Body of pancreas (tissue), 4 donors: ENCODE data around the gene H3-3A. TPM values are rescaled to one million over a fixed set of nuclear protein-coding genes. Genes with fewer than 3 reads are reported as not detected.

Source experiments
- ATAC-seq: fragments of 150-250 bp; one replicate; pipeline ENCODE4 v1.9.1; 2016
- DNase-seq, 4 donors: peaks; one replicate each; pipeline ENCODE4 v3.0.0-alpha.2; 2019
- H3K27ac ChIP-seq, 4 donors: fragments of 200-600 bp; sonication (generic); 1 replicate in 3 of 4; 2 replicates in 1 of 4; pipeline versions ENCODE4 v1.5.1 to v1.6.1; 2016 to 2019; ENCODE audit warnings: mild to moderate bottlenecking in 1 of 4, mixed read lengths in 1 of 4, moderate library complexity in 1 of 4
- H3K27me3 ChIP-seq, 2 donors: fragments of 200-600 bp; sonication (generic); one replicate each; pipeline ENCODE4 v1.6.0; 2016; ENCODE audit warnings: mild to moderate bottlenecking in 1 of 2
- H3K36me3 ChIP-seq, 2 donors: fragments of 200-600 bp; sonication (generic); replicated peaks in 1 of 2; 2 replicates each; pipeline ENCODE4 v1.5.1; 2016; ENCODE audit warnings: low read depth in 2 of 2; ENCODE audit not compliant: insufficient read depth in 1 of 2
- H3K4me1 ChIP-seq: fragments of 200-600 bp; sonication (generic); one replicate; pipeline ENCODE4 v1.6.0; 2016
- H3K4me3 ChIP-seq, 2 donors: fragments of 200-600 bp; sonication (generic); 1 replicate in 1 of 2; 2 replicates in 1 of 2; pipeline ENCODE4 v1.5.1; 2016 to 2019
- H3K9me3 ChIP-seq, 3 donors: fragments of 200-600 bp; sonication (generic); 1 replicate in 2 of 3; 2 replicates in 1 of 3; pipeline ENCODE4 v1.5.1; 2016
- CTCF ChIP-seq, 7 experiments: fragments of 450-650 bp in 4 of 7; fragments of 200-600 bp in 3 of 7; sonication (generic) in 3 of 7; IDR thresholded peaks; one replicate each; pipeline ENCODE4 v1.5.1; 2016 to 2019; ENCODE audit warnings: antibody characterized with exemption in 7 of 7
- POLR2A ChIP-seq, 3 donors: fragments of 450-650 bp; IDR thresholded peaks; one replicate each; pipeline ENCODE4 v1.6.1; 2016; ENCODE audit warnings: antibody characterized with exemption in 3 of 3, mild to moderate bottlenecking in 2 of 3
- WGBS, 2 donors: methylation state at CpG; one replicate each; pipeline ENCODE4 v1.1.5; 2017; 5-methylcytosine and 5-hydroxymethylcytosine counted together
- intact Hi-C: fragments of 100-400 bp; cut with DNase I; formaldehyde crosslinking; loops from one replicate; pipeline ENCODE4 v1.15.1; 2023
- total RNA-seq, 2 donors: library from RNA; depleted of rRNA; stranded (reverse); fragments of >200 nt; gene quantifications; one replicate each; pipeline ENCODE4 v1.1.0, GENCODE V29; 2016

The H3-3A gene
- total RNA-seq, 2 donors from 2014 or later = 163 to 211 TPM

DNA sequence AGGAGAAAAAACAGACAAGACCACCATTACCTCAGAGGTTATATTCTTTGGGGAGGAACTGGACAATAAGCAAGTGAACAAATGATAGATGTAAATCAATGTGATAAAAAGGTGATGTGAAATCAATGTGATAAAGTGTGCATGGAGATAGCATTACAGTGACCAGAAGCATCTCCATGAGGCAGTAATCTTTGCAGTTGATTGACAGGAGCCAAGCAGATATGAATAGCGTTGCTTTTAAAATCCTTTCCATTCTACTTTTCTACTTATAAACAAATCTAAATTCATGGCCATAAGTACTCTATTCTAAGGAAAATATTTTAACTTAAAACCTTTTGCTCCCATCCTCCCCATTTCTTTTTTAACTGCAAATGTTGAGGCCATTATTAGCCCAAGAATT is 2.8 kb upstream of the H3-3A start:
- no peak overlapping the region for H3K4me3 ChIP-seq
- H3K4me1 ChIP-seq = peaks cover 11% of the 10 kb centered on the region
- DNase-seq (no peak), ATAC-seq (no peak)
- WGBS, 2 donors = 84 to 93% methylated on average over 1 of the region's 1 CpG
- no peaks in the 10 kb centered on the region for H3K9me3 ChIP-seq
- intact Hi-C loops = no loop called here
- H3K27ac ChIP-seq = no peak overlapping the region
- TF ChIP-seq CTCF (IDR thresholded peaks at IDR 0.05) (no peak), POLR2A (IDR thresholded peaks at IDR 0.05) (no peak)
- H3K27me3 ChIP-seq = no peaks in the 10 kb centered on the region
- H3K36me3 ChIP-seq = no peaks in the 10 kb centered on the region

DNA sequence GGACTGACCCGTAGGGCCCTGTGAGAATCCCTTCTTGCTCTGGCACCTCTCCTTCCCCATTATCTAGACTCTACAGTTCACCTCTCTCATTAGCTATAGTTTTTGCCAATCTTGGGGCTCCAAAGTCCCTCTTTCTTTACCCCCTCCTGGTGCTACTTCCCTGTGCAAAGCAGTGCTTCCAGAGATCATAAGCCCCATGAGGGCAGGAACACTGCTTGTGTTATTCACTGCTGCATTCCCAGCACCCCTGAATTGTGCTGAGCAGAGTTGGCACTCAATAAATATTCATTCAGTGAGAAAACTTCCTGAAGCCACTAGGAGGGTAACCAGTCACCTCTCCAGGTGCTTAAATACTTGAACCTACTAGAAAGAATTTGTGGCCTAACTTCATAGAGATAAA is 2.1 kb upstream of the H3-3A start:
- WGBS, 2 donors = 92 to 100% methylated on average over 1 of the region's 1 CpG
- no peak for ATAC-seq
- intact Hi-C loops = no loop called here

GRCh38 chr1:226061068-226061840 is 1.3 kb upstream of the H3-3A start:
- Histone ChIP-seq H3K36me3 (no peaks in the 10 kb centered on the region), H3K27me3 (no peaks in the 10 kb centered on the region), H3K4me1 (peaks cover 25% of the 10 kb centered on the region), H3K27ac (peak overlapping the region; percentile 91 to 100 (median 98)), H3K4me3 (peak overlapping the region; percentile 44 to 53), H3K9me3 (no peaks in the 10 kb centered on the region)
- DNase-seq (no peak), ATAC-seq (no peak)
- intact Hi-C loops = no loop called here
- TF ChIP-seq POLR2A (IDR thresholded peaks at IDR 0.05) (no peak), CTCF (IDR thresholded peaks at IDR 0.05) (no peak)
- WGBS, 2 donors = 3 to 6% methylated on average over 21 of the region's 21 CpGs

More for the DNA sequence above, 2.1 kb upstream of the H3-3A start:
- Histone ChIP-seq H3K27ac (peak overlapping the region in 2 of 4 donors; percentile 98 to 100), H3K27me3 (no peaks in the 10 kb centered on the region), H3K4me3 (no peak overlapping the region), H3K36me3 (no peaks in the 10 kb centered on the region), H3K9me3 (no peaks in the 10 kb centered on the region), H3K4me1 (peaks cover 16% of the 10 kb centered on the region)
- TF ChIP-seq CTCF (IDR thresholded peaks at IDR 0.05) (no peak), POLR2A (IDR thresholded peaks at IDR 0.05) (no peak)
- no peak for DNase-seq

DNA sequence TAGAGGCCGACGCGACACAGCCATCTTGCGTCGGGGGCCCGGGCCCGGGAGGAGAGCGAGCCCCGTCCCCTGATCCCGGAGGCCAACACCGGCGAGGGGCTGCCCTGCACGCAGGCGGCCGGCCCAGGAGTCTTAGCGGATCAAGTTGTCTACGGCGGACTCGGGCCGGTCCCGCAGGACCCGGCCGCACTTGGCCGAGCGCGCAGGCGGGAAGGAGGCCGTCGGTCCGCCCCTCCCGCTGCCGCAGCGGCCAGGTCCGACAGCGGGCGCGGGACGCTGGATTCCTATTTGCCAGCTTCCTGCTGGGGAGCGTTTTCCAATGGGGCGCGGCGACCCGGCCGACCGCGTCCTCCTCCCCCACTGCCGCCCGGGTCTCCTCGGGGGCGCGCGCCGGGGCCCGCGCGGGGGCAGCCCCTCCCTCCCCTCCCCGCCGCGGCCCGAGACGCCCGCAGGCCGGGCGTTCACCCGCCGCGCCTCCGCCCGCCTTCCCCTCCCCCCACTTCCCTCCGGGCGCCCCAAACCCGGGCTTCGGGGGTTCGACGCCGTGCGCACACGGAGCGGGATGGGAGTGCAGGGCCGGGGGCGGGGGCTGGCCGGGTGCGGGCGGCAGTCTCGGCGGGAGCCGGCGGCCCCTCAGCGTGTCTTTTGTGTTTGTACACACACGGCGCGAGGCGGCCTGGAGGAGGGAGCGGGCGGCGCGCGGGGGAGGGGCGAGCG is 517 bp upstream of the H3-3A start:
- intact Hi-C loops = no loop called here

More for the DNA sequence above, 517 bp upstream of the H3-3A start:
- peaks cover 32% of the 10 kb centered on the region for H3K4me1 ChIP-seq
- no peak for TF ChIP-seq CTCF (IDR thresholded peaks at IDR 0.05)
- TF ChIP-seq POLR2A (IDR thresholded peaks at IDR 0.05) = peak; percentile 67 to 81 (median 80)
- H3K36me3 ChIP-seq = peaks cover 0 to 2% of the 10 kb centered on the region in 2 donors
- H3K27me3 ChIP-seq = no peaks in the 10 kb centered on the region
- peak overlapping the region; percentile 91 to 100 (median 98) for H3K27ac ChIP-seq
- peak; percentile 81 to 89 (median 85) for DNase-seq
- H3K4me3 ChIP-seq = peak overlapping the region; percentile 44 to 53
- 0% methylated on average over 3 to 59 of the region's 100 CpGs for WGBS, 2 donors
- peak; percentile 66 for ATAC-seq
- no peaks in the 10 kb centered on the region for H3K9me3 ChIP-seq
